Measurements from ENCODE around the gene SLC13A3. TPM values are rescaled to one million over a fixed set of nuclear protein-coding genes. Genes with fewer than 3 reads are reported as not detected.

SLC13A3 gene
- total and polyA plus RNA-seq, 9 donors: 0.36 to 7.1 (median 4.6) TPM

GRCh38 chr20:46641424-46641823, 9.8 kb downstream of the SLC13A3 start:
- no peak for DNase-seq
- no peak overlapping the region for H3K27ac ChIP-seq
- H3K4me3 ChIP-seq: no peak overlapping the region
- H3K4me1 ChIP-seq (ENCODE audit: insufficient read depth): no peaks in the 10 kb centered on the region
- no peaks in the 10 kb centered on the region for H3K9me3 ChIP-seq
- intact Hi-C loops (cut with DNase I): no loop called here
- no peak for TF ChIP-seq CTCF (IDR thresholded peaks at IDR 0.05)
- TF ChIP-seq POLR2A (IDR thresholded peaks at IDR 0.05): no peak
- TF ChIP-seq EP300 (IDR thresholded peaks at IDR 0.05): no peak
- H3K36me3 ChIP-seq: no peaks in the 10 kb centered on the region
- no peaks in the 10 kb centered on the region for H3K27me3 ChIP-seq

GRCh38 chr20:46640536-46641311, 10.5 kb downstream of the SLC13A3 start:
- H3K4me1 ChIP-seq (ENCODE audit: insufficient read depth): no peaks in the 10 kb centered on the region
- 68 to 73% (median 69%) methylated on average over 14 of the region's 14 CpGs for WGBS, 3 donors
- H3K27ac ChIP-seq: no peak overlapping the region
- no peak for TF ChIP-seq POLR2A (IDR thresholded peaks at IDR 0.05)
- no peak for TF ChIP-seq CTCF (IDR thresholded peaks at IDR 0.05)
- TF ChIP-seq EP300 (IDR thresholded peaks at IDR 0.05): no peak
- no peak overlapping the region for H3K4me3 ChIP-seq
- no peaks in the 10 kb centered on the region for H3K27me3 ChIP-seq
- no peaks in the 10 kb centered on the region for H3K36me3 ChIP-seq
- DNase-seq: no peak
- H3K9me3 ChIP-seq: no peaks in the 10 kb centered on the region
- intact Hi-C loops (cut with DNase I): no loop called here

DNA sequence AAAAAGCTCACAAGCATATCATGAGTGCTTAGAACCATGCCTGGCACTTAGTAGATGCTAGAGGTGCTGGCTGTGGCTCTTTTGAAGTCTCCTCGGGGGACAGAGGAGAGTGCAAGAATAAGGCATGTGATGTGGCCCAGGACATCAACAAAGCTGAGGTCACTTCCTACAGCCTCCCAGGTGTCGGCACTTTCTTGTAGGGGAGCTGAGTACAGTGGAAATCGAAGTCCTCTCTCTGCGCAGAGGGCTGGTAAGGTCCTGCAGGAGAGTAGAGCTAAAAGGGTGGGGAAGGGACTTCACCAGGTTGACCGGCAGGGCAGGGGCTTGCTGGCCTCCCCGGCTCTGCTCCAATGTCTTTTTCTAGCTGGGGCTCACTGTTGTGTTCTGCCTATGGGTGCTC, 11.2 kb downstream of the SLC13A3 start:
- Histone ChIP-seq H3K4me1 (ENCODE audit: insufficient read depth) (no peaks in the 10 kb centered on the region), H3K27ac (no peak overlapping the region), H3K4me3 (no peak overlapping the region), H3K36me3 (no peaks in the 10 kb centered on the region), H3K9me3 (no peaks in the 10 kb centered on the region), H3K27me3 (no peaks in the 10 kb centered on the region)
- intact Hi-C loops (cut with DNase I): no loop called here
- no peak for TF ChIP-seq CTCF (IDR thresholded peaks at IDR 0.05)
- TF ChIP-seq POLR2A (IDR thresholded peaks at IDR 0.05): no peak
- no peak for TF ChIP-seq EP300 (IDR thresholded peaks at IDR 0.05)
- DNase-seq: no peak
- 81 to 85% (median 83%) methylated on average over 6 of the region's 6 CpGs for WGBS, 3 donors

DNA sequence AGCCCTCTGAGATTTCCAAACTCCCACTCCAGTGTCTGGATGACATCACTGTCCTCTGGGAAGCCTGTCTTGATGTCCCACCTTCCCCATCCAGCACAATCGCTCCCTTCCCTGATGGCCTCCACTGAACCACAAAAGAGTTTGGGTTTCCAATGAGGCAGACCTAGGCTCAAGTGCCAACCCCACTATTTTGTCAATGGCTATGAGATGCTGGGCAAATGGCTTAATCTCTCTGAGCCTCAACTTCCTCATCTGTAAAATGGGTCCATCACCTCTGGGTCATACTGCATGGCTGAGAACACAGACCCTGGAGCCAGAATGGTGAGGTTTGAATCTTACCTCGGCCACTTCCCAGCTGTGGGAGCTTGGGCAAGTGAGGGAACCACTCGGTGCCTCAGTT, 11.7 kb downstream of the SLC13A3 start:
- no peaks in the 10 kb centered on the region for H3K27me3 ChIP-seq
- no peak for DNase-seq
- intact Hi-C loops (cut with DNase I): no loop called here
- WGBS, 3 donors: 90 to 94% (median 93%) methylated on average over 3 of the region's 3 CpGs
- H3K9me3 ChIP-seq: no peaks in the 10 kb centered on the region
- no peaks in the 10 kb centered on the region for H3K36me3 ChIP-seq
- no peak overlapping the region for H3K4me3 ChIP-seq
- no peaks in the 10 kb centered on the region for H3K4me1 ChIP-seq (ENCODE audit: insufficient read depth)
- no peak for TF ChIP-seq EP300 (IDR thresholded peaks at IDR 0.05)
- no peak for TF ChIP-seq POLR2A (IDR thresholded peaks at IDR 0.05)
- TF ChIP-seq CTCF (IDR thresholded peaks at IDR 0.05): no peak
- no peak overlapping the region for H3K27ac ChIP-seq

Measured in ovary (tissue), 9 donors.